Measurements from ENCODE around the gene DACT2. TPM values are rescaled to one million over a fixed set of nuclear protein-coding genes. Genes with fewer than 3 reads are reported as not detected.
"Not testable (repeated sequence)": the region's sequence is repeated elsewhere in the genome, so short reads cannot be mapped to it uniquely, and the experiment has no call there.

Gene DACT2
- total and polyA plus RNA-seq, 8 donors: 0.87 to 6.5 (median 3.1) TPM

GRCh38 chr6:168292826-168293225 lies 26.8 kb downstream of the DACT2 start:
- Histone ChIP-seq H3K4me1 (no peaks in the 10 kb centered on the region), H3K9me3 (no peaks in the 10 kb centered on the region), H3K36me3 (no peaks in the 10 kb centered on the region), H3K4me3 (no peak overlapping the region), H3K27ac (no peak overlapping the region), H3K27me3 (no peaks in the 10 kb centered on the region)
- DNase-seq (no peak), ATAC-seq (no peak), FAIRE-seq (no peak)
- WGBS, 2 donors: 75 to 81% methylated on average over 4 of the region's 4 CpGs
- no peak for TF ChIP-seq CTCF (IDR thresholded peaks at IDR 0.05)
- intact Hi-C loops (cut with DNase I): no loop called here

- no peaks in the 10 kb centered on the region for H3K9me3 ChIP-seq
- intact Hi-C loops (cut with DNase I): no loop called here
- H3K27ac ChIP-seq: no peak overlapping the region
- no peak for DNase-seq
- WGBS, 2 donors: 76 to 85% methylated on average over 2 of the region's 2 CpGs
- no peak overlapping the region for H3K4me3 ChIP-seq
- no peak for TF ChIP-seq CTCF (IDR thresholded peaks at IDR 0.05)
- FAIRE-seq: no peak
- no peaks in the 10 kb centered on the region for H3K36me3 ChIP-seq
- no peaks in the 10 kb centered on the region for H3K4me1 ChIP-seq
- H3K27me3 ChIP-seq: no peaks in the 10 kb centered on the region
- ATAC-seq: no peak
Observed at GRCh38 chr6:168291450-168291849, 28.1 kb downstream of the DACT2 start.

GRCh38 chr6:168290095-168290494 lies 29.5 kb downstream of the DACT2 start:
- no peak for TF ChIP-seq CTCF (IDR thresholded peaks at IDR 0.05)
- Histone ChIP-seq H3K4me3 (no peak overlapping the region), H3K4me1 (no peaks in the 10 kb centered on the region), H3K27ac (no peak overlapping the region), H3K36me3 (no peaks in the 10 kb centered on the region), H3K9me3 (no peaks in the 10 kb centered on the region), H3K27me3 (no peaks in the 10 kb centered on the region)
- DNase-seq: no peak
- WGBS, 2 donors: 93 to 94% methylated on average over 1 of the region's 1 CpG
- intact Hi-C loops (cut with DNase I): no loop called here
- no peak for FAIRE-seq
- no peak for ATAC-seq

GRCh38 chr6:168289571-168289962 lies 30.0 kb downstream of the DACT2 start:
- no peak for TF ChIP-seq CTCF (IDR thresholded peaks at IDR 0.05)
- 50 to 67% methylated on average over 3 of the region's 3 CpGs for WGBS, 2 donors
- no peaks in the 10 kb centered on the region for H3K9me3 ChIP-seq

GRCh38 chr6:168288781-168289570 lies 30.6 kb downstream of the DACT2 start:
- no peak for FAIRE-seq
- no peak for ATAC-seq
- DNase-seq: no peak
- Histone ChIP-seq H3K9me3 (no peaks in the 10 kb centered on the region), H3K36me3 (no peaks in the 10 kb centered on the region), H3K27ac (no peak overlapping the region), H3K27me3 (no peaks in the 10 kb centered on the region), H3K4me3 (no peak overlapping the region), H3K4me1 (no peaks in the 10 kb centered on the region)
- intact Hi-C loops (cut with DNase I): no loop called here
- WGBS, 2 donors: 91 to 93% methylated on average over 27 of the region's 27 CpGs
- TF ChIP-seq CTCF (IDR thresholded peaks at IDR 0.05): no peak

More at GRCh38 chr6:168289571-168289962, 30.0 kb downstream of the DACT2 start:
- ATAC-seq: no peak
- no peak for FAIRE-seq
- no peak overlapping the region for H3K27ac ChIP-seq
- intact Hi-C loops (cut with DNase I): no loop called here
- H3K27me3 ChIP-seq: no peaks in the 10 kb centered on the region
- no peak for DNase-seq
- H3K4me3 ChIP-seq: no peak overlapping the region
- H3K4me1 ChIP-seq: no peaks in the 10 kb centered on the region
- no peaks in the 10 kb centered on the region for H3K36me3 ChIP-seq

GRCh38 chr6:168287460-168287859 lies 32.1 kb downstream of the DACT2 start:
- H3K27me3 ChIP-seq; FAIRE-seq; ATAC-seq; intact Hi-C loops (cut with DNase I); DNase-seq; H3K4me1 ChIP-seq; H3K4me3 ChIP-seq; H3K27ac ChIP-seq; H3K9me3 ChIP-seq; H3K36me3 ChIP-seq: not testable (repeated sequence)
- 82% methylated on average over 6 of the region's 6 CpGs for WGBS, 2 donors

GRCh38 chr6:168286771-168287446 lies 32.7 kb downstream of the DACT2 start:
- H3K4me3 ChIP-seq; H3K4me1 ChIP-seq; H3K36me3 ChIP-seq; H3K9me3 ChIP-seq; FAIRE-seq; intact Hi-C loops (cut with DNase I); H3K27ac ChIP-seq; H3K27me3 ChIP-seq; ATAC-seq; DNase-seq: not testable (repeated sequence)
- WGBS, 2 donors: 65 to 77% methylated on average over 8 to 9 of the region's 9 CpGs
